ENCODE results near the gene DHRS4. TPM values are rescaled to one million over a fixed set of nuclear protein-coding genes. Genes with fewer than 3 reads are reported as not detected.
A peak's percentile ranks its signal among the peaks of the same experiment; 100 is the strongest.

DHRS4 gene
- total RNA-seq = 10 to 100 TPM; 21.6 to 24.4 TPM

GRCh38 chr14:23953464-23954278 lies at the start of gene DHRS4:
TSS of gene DHRS4 (plus strand) at chr14:23953770. CDS start at chr14:23953789, 19 bp downstream.
- H3K9me3 Mint-ChIP-seq = no peaks in the 10 kb centered on the region
- peak within 1 kb of the TSS; percentile 94 to 95 for H3K4me3 Mint-ChIP-seq
- peaks cover 22% of the 10 kb centered on the region for H3K4me1 Mint-ChIP-seq (ENCODE audit: low read depth)
- ATAC-seq (replicated peaks in 1 of 2) (peak; percentile 97 to 98), DNase-seq (peak; percentile 83 to 87)
- H3K27ac Mint-ChIP-seq = peak within 1 kb of the TSS; percentile 87
- no peaks in the 10 kb centered on the region for H3K27me3 Mint-ChIP-seq (ENCODE audit: low read depth)
- H3K36me3 Mint-ChIP-seq (ENCODE audit: insufficient read depth in 2 of 2) = peaks cover 3 to 8% of the 10 kb centered on the region in 2 donors

GRCh38 chr14:23910101-23910875 lies 43.3 kb upstream of the DHRS4 start:
- DNase-seq (peak; percentile 15 to 23), ATAC-seq (replicated peaks in 1 of 2) (no peak)
- Mint-ChIP-seq H3K27me3 (ENCODE audit: low read depth) (peaks cover 21% of the 10 kb centered on the region), H3K9me3 (no peaks in the 10 kb centered on the region), H3K4me3 (no peak overlapping the region), H3K36me3 (ENCODE audit: insufficient read depth in 2 of 2) (no peaks in the 10 kb centered on the region), H3K27ac (no peak overlapping the region), H3K4me1 (ENCODE audit: low read depth) (peaks cover 5% of the 10 kb centered on the region)

DNA sequence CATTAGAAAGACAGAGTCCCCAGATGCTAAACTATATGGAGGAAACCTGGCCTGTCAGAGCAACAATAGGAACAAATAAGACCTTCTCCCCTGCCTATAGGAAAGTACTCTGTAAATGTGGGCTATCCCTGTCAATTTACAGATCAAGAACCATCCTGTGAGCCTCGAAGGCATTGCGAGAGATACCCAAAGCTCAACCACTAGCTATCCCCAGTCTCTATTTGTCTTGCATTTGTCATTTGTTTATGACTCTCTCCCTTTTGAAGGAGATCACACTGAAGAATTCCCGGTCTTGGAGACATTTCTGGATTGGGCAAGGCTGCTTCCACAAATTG lies 42.7 kb upstream of the DHRS4 start:
- H3K27ac Mint-ChIP-seq = no peak overlapping the region
- peaks cover 19% of the 10 kb centered on the region for H3K27me3 Mint-ChIP-seq (ENCODE audit: low read depth)
- no peak for ATAC-seq (replicated peaks in 1 of 2)
- H3K36me3 Mint-ChIP-seq (ENCODE audit: insufficient read depth in 2 of 2) = no peaks in the 10 kb centered on the region
- H3K4me3 Mint-ChIP-seq = no peak overlapping the region
- H3K9me3 Mint-ChIP-seq = no peaks in the 10 kb centered on the region
- DNase-seq = no peak
- H3K4me1 Mint-ChIP-seq (ENCODE audit: low read depth) = peaks cover 5% of the 10 kb centered on the region

DNA sequence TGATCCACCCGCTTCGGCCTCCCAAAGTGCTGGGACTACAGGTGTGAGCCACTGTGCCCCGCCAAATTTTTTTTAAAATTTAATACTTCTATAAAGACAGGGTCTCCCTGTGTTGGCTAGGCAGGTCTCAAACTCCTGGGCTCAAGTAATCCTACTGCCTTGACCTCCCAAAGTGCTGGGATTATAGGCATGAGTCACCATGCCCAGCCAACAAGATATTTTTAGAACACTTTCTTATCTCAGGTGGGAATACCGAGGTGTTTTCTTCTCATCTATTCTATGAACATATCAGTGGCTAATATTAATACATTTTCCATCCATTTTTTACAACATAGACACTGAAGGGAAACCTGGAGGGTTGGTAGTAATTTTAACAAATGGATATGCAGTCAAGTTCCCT lies 38.0 kb upstream of the DHRS4 start:
- ATAC-seq (replicated peaks in 1 of 2) (no peak), DNase-seq (no peak)
- H3K4me1 Mint-ChIP-seq (ENCODE audit: low read depth) = no peaks in the 10 kb centered on the region
- H3K36me3 Mint-ChIP-seq (ENCODE audit: insufficient read depth in 2 of 2) = peaks cover 3 to 4% of the 10 kb centered on the region in 2 donors
- H3K9me3 Mint-ChIP-seq = peaks cover 0 to 2% of the 10 kb centered on the region in 2 donors
- peaks cover 22% of the 10 kb centered on the region for H3K27me3 Mint-ChIP-seq (ENCODE audit: low read depth)
- no peak overlapping the region for H3K4me3 Mint-ChIP-seq
- H3K27ac Mint-ChIP-seq = no peak overlapping the region

GRCh38 chr14:23916004-23916403 lies 37.6 kb upstream of the DHRS4 start:
- H3K9me3 Mint-ChIP-seq = peaks cover 0 to 2% of the 10 kb centered on the region in 2 donors
- no peak overlapping the region for H3K27ac Mint-ChIP-seq
- no peak for DNase-seq
- no peaks in the 10 kb centered on the region for H3K4me1 Mint-ChIP-seq (ENCODE audit: low read depth)
- peaks cover 3 to 4% of the 10 kb centered on the region in 2 donors for H3K36me3 Mint-ChIP-seq (ENCODE audit: insufficient read depth in 2 of 2)
- no peak for ATAC-seq (replicated peaks in 1 of 2)
- no peak overlapping the region for H3K4me3 Mint-ChIP-seq
- peaks cover 22% of the 10 kb centered on the region for H3K27me3 Mint-ChIP-seq (ENCODE audit: low read depth)

- Mint-ChIP-seq H3K36me3 (ENCODE audit: insufficient read depth in 2 of 2) (peaks cover 3 to 4% of the 10 kb centered on the region in 2 donors), H3K4me3 (no peak overlapping the region), H3K27ac (no peak overlapping the region), H3K27me3 (ENCODE audit: low read depth) (peaks cover 22% of the 10 kb centered on the region), H3K9me3 (peaks cover 0 to 2% of the 10 kb centered on the region in 2 donors), H3K4me1 (ENCODE audit: low read depth) (no peaks in the 10 kb centered on the region)
- no peak for ATAC-seq (replicated peaks in 1 of 2)
- no peak for DNase-seq
These were observed 37.1 kb upstream of the DHRS4 start for GRCh38 chr14:23916446-23916845.

GRCh38 chr14:23922545-23922944 lies 31.0 kb upstream of the DHRS4 start:
- H3K36me3 Mint-ChIP-seq (ENCODE audit: insufficient read depth in 2 of 2) = peaks cover 1 to 2% of the 10 kb centered on the region in 2 donors
- no peak overlapping the region for H3K27ac Mint-ChIP-seq
- no peak overlapping the region for H3K4me3 Mint-ChIP-seq
- no peaks in the 10 kb centered on the region for H3K9me3 Mint-ChIP-seq
- peaks cover 6% of the 10 kb centered on the region for H3K27me3 Mint-ChIP-seq (ENCODE audit: low read depth)
- no peaks in the 10 kb centered on the region for H3K4me1 Mint-ChIP-seq (ENCODE audit: low read depth)
- ATAC-seq (replicated peaks in 1 of 2) (no peak), DNase-seq (no peak)

DNA sequence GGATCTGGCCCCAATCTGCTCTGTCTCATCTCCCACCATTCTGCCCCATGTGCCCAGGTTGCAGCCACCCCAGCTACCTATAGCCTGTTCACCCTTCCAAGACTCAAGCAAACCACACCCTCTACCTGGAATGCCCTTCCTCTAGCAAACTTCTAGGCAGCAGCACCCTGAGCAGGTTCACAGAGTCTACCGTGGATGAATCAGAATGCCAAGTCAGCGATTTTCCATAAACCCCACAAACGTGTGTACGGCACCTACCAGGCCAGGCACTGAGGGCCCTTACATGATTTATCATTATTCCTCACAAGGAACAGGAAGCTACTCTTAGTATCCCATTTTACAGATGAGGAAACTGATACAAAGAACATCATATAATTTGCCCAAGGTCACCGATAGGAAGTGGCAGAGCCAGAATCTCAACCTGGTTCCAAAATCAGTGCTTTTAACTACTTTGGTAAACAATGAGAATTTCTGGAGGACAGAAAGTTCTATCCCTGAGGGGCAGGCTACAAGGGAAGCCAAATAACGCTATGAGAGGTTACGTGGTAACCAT lies 28.0 kb upstream of the DHRS4 start:
- Mint-ChIP-seq H3K9me3 (no peaks in the 10 kb centered on the region), H3K4me3 (no peak overlapping the region), H3K27me3 (ENCODE audit: low read depth) (peaks cover 12% of the 10 kb centered on the region), H3K36me3 (ENCODE audit: insufficient read depth in 2 of 2) (no peaks in the 10 kb centered on the region), H3K4me1 (ENCODE audit: low read depth) (no peaks in the 10 kb centered on the region), H3K27ac (no peak overlapping the region)
- DNase-seq (no peak), ATAC-seq (replicated peaks in 1 of 2) (no peak)

GRCh38 chr14:23926543-23926942 lies 27.0 kb upstream of the DHRS4 start:
- ATAC-seq (replicated peaks in 1 of 2) (no peak), DNase-seq (no peak)
- peaks cover 12% of the 10 kb centered on the region for H3K27me3 Mint-ChIP-seq (ENCODE audit: low read depth)
- H3K4me1 Mint-ChIP-seq (ENCODE audit: low read depth) = no peaks in the 10 kb centered on the region
- no peaks in the 10 kb centered on the region for H3K9me3 Mint-ChIP-seq
- H3K36me3 Mint-ChIP-seq (ENCODE audit: insufficient read depth in 2 of 2) = no peaks in the 10 kb centered on the region
- no peak overlapping the region for H3K4me3 Mint-ChIP-seq
- H3K27ac Mint-ChIP-seq = no peak overlapping the region

DNA sequence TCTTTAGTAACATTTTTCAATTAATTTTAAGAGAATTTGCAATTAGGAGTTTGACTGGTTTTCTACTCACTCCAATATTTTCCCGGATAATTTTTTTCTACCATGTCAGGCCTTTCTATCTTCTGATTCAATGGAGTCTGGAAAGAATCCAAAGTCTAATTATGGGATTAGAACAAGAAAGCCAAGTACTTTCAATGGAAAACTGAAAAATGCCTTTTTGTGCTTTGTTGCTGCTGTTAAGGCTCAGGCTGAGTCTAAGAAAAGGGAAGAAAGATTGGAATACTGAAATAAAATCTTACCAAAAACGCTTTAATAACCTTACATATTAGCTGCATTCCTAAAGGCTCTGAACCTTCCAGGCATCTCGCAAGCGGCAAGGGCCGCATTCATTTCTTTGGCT lies 24.4 kb upstream of the DHRS4 start:
- peaks cover 6% of the 10 kb centered on the region for H3K27me3 Mint-ChIP-seq (ENCODE audit: low read depth)
- ATAC-seq (replicated peaks in 1 of 2) (no peak), DNase-seq (no peak)
- no peak overlapping the region for H3K4me3 Mint-ChIP-seq
- no peak overlapping the region for H3K27ac Mint-ChIP-seq
- no peaks in the 10 kb centered on the region for H3K4me1 Mint-ChIP-seq (ENCODE audit: low read depth)
- no peaks in the 10 kb centered on the region for H3K36me3 Mint-ChIP-seq (ENCODE audit: insufficient read depth in 2 of 2)
- no peaks in the 10 kb centered on the region for H3K9me3 Mint-ChIP-seq

DNA sequence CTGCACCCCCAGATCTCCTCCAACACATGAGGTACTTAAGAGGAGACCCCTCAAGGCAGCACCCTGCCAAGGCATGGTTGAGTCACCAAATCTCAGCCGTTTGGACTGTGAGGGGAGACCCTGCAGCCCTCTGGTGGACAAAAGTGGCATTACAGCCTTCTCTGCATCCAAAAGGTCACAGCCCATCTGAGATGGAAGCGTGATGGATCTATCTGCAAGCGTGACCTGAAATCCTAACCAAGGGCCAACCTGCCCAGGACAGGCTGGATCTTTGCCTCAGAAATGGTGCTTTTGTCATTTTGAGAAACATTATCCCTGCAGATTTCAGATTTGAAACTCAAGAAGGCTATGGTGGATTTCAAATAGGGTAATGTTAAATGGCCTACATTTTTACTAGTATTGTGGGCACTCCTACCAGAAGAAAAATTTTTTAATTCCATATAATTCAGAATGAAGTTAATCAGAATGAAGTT lies 23.7 kb upstream of the DHRS4 start:
- Mint-ChIP-seq H3K36me3 (ENCODE audit: insufficient read depth in 2 of 2) (no peaks in the 10 kb centered on the region), H3K27me3 (ENCODE audit: low read depth) (peaks cover 6% of the 10 kb centered on the region), H3K4me1 (ENCODE audit: low read depth) (no peaks in the 10 kb centered on the region), H3K9me3 (no peaks in the 10 kb centered on the region), H3K4me3 (no peak overlapping the region), H3K27ac (no peak overlapping the region)
- ATAC-seq (replicated peaks in 1 of 2) = peak; percentile 83 to 87
- DNase-seq = peak; percentile 84 to 85

DNA sequence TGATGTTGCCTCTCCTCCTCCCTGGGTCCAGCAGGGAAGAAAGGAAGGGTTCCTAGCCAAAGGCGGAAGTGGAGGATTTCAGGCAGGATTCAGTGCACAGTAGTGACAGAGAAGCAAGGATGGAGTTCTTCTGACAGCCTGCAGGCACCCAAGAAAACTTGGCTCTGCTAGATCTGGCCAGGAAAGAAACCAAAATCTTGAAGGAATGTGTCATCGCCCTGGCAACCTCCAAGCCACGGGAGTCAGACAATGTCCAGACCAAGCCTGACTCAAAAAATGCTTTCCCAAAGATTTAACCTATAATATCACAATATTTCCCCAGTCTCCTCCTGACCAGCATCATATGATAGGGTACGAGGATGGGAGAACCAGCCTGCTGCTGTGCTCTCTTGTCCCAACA lies 22.8 kb upstream of the DHRS4 start:
- no peak overlapping the region for H3K27ac Mint-ChIP-seq
- no peak overlapping the region for H3K4me3 Mint-ChIP-seq
- H3K27me3 Mint-ChIP-seq (ENCODE audit: low read depth) = peaks cover 6% of the 10 kb centered on the region
- DNase-seq (no peak), ATAC-seq (replicated peaks in 1 of 2) (no peak)
- H3K36me3 Mint-ChIP-seq (ENCODE audit: insufficient read depth in 2 of 2) = no peaks in the 10 kb centered on the region
- no peaks in the 10 kb centered on the region for H3K9me3 Mint-ChIP-seq
- H3K4me1 Mint-ChIP-seq (ENCODE audit: low read depth) = no peaks in the 10 kb centered on the region

DNA sequence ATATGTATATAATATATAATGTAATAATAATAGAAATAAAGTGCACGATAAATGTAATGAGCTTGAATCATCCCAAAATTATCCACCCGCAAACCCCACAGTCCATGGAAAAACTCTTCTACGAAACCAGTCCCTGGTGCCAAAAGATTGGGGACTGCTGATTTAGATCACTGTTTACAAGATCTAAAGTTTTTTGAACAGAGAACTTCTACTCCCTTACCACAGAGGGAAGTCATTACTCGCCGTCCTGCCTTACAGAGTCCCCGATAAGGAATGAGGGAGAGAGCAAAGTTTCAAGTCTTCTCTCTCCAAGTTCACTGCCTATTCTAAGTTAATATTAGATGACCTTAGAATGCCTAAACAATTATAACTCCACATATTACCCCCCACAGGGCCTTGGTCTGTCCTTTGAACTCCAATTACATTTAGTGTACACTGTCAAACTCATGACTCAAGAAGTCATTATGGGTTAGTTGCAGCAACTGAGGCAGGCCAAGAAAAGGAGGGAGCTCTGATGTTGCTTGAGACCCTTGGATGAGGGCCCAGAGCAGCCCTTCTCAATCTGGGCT lies 21.8 kb upstream of the DHRS4 start:
- Mint-ChIP-seq H3K4me3 (no peak overlapping the region), H3K36me3 (ENCODE audit: insufficient read depth in 2 of 2) (no peaks in the 10 kb centered on the region), H3K9me3 (no peaks in the 10 kb centered on the region), H3K27me3 (ENCODE audit: low read depth) (peaks cover 6% of the 10 kb centered on the region), H3K27ac (no peak overlapping the region), H3K4me1 (ENCODE audit: low read depth) (no peaks in the 10 kb centered on the region)
- DNase-seq = no peak
- no peak for ATAC-seq (replicated peaks in 1 of 2)

Measured in activated T-cell treated with anti-CD3 and anti-CD28 coated beads, Interleukin-2, amount 50 U/mL, for 72 hours (primary cell).